GM12878 (cell line): ENCODE measurements around the gene TPI1. TPM values are rescaled to one million over a fixed set of nuclear protein-coding genes. Genes with fewer than 3 reads are reported as not detected.

Experiments
- ATAC-seq: fragments of 200-7000 bp; cut with Tn5 transposase; 3 replicates; pipeline ENCODE4 v1.9.1; 2020; ENCODE audit warnings: mild to moderate bottlenecking, moderate library complexity
- BruUV-seq: library from RNA; stranded (reverse); fragments of 400-500 nt; replicated peaks from 2 replicates; lab custom pipeline; 2021; lab: Mats Ljungman, UMichigan
- CTCF ChIA-PET: fragments of 300-600 bp; sonication (Branson Sonifier 250); formaldehyde crosslinking; extraction: SDS; loops from one replicate; lab custom pipeline; 2021; ENCODE audit warnings: inconsistent platforms; lab: Yijun Ruan, JAX
- POLR2A ChIA-PET: fragments of 350-600 bp; formaldehyde crosslinking; extraction: SDS; loops from one replicate; lab custom pipeline; 2021; ENCODE audit warnings: inconsistent platforms; lab: Charles Lee
- RAD21 ChIA-PET: fragments of 300-600 bp; sonication (Branson Sonifier 250); formaldehyde crosslinking; loops from one replicate; lab custom pipeline; 2023; ENCODE audit warnings: antibody characterized with exemption; ENCODE audit not compliant: unreplicated experiment; lab: Charles Lee
- SMC1A ChIA-PET: fragments of 300-600 bp; sonication (Branson Sonifier 250); formaldehyde crosslinking; loops from one replicate; lab custom pipeline; 2023; ENCODE audit not compliant: unreplicated experiment, uncharacterized antibody; lab: Charles Lee
- DNase-seq: peaks from one replicate; pipeline ENCODE4 v3.0.0-alpha.2; 2011; ENCODE audit warnings: low read depth, low spot score
- FAIRE-seq: peaks from 3 replicates; lab custom pipeline; 2011; peaks lifted over from hg19 to GRCh38; lab: Jason Lieb, UNC
- H2AFZ ChIP-seq: 2 replicates; pipeline ENCODE4 v1.6.0; 2011; ENCODE audit warnings: low read depth, low read length, control low read depth; ENCODE audit not compliant: control insufficient read depth
- H3K27ac ChIP-seq: 2 replicates; pipeline ENCODE4 v1.5.1; 2011; ENCODE audit warnings: control low read depth; ENCODE audit not compliant: control insufficient read depth, insufficient read depth
- H3K27me3 ChIP-seq, 2 experiments: replicated peaks in 1 of 2; 2 replicates each; pipeline versions ENCODE4 v1.6.0 to v1.6.1; 2011; ENCODE audit warnings: low read length in 1 of 2; ENCODE audit not compliant: control insufficient read depth in 2 of 2, insufficient read depth in 2 of 2
- H3K36me3 ChIP-seq, 2 experiments: 2 replicates each; pipeline ENCODE4 v1.5.1; 2011; ENCODE audit warnings: low read length in 1 of 2; ENCODE audit not compliant: control insufficient read depth in 2 of 2, insufficient read depth in 2 of 2
- H3K4me1 ChIP-seq: 2 replicates; pipeline ENCODE4 v1.6.1; 2011; ENCODE audit warnings: mild to moderate bottlenecking, low read length, moderate library complexity, mixed read lengths; ENCODE audit not compliant: control insufficient read depth, insufficient read depth
- H3K4me2 ChIP-seq: 2 replicates; pipeline ENCODE4 v1.6.0; 2011; ENCODE audit warnings: control low read depth; ENCODE audit not compliant: control insufficient read depth, insufficient read depth
- H3K4me3 ChIP-seq: fragments of 200-600 bp; sonication (generic); 2 replicates; pipeline ENCODE4 v1.5.1; 2016
- H3K79me2 ChIP-seq: 2 replicates; pipeline ENCODE4 v1.6.0; 2011; ENCODE audit warnings: low read length; ENCODE audit not compliant: control insufficient read depth, insufficient read depth
- H3K9ac ChIP-seq: 2 replicates; pipeline ENCODE4 v1.8.0; 2011; ENCODE audit warnings: low read length, control low read depth, mixed read lengths; ENCODE audit not compliant: control insufficient read depth, insufficient read depth
- H3K9me3 ChIP-seq: replicated peaks from 3 replicates; pipeline ENCODE4 v1.5.1; 2011; ENCODE audit warnings: mild to moderate bottlenecking, low read length; ENCODE audit not compliant: control insufficient read depth, insufficient read depth
- H4K20me1 ChIP-seq: 2 replicates; pipeline ENCODE4 v1.6.0; 2011; ENCODE audit not compliant: control insufficient read depth, insufficient read depth
- CBX5 ChIP-seq: sonication (generic); IDR thresholded peaks from 2 replicates; pipeline ENCODE4 v1.6.1; 2016; ENCODE audit warnings: low read depth, moderate library complexity, mild to moderate bottlenecking, inconsistent platforms
- CTCF ChIP-seq, 3 experiments: IDR thresholded peaks in 2 of 3; conservative IDR thresholded peaks in 1 of 3; 2 replicates each; pipeline ENCODE4 v1.5.1; 2011; ENCODE audit warnings: low read depth in 3 of 3, low read length in 3 of 3, mild to moderate bottlenecking in 3 of 3, control low read depth in 2 of 3, moderate library complexity in 2 of 3, inconsistent platforms in 1 of 3, mixed read lengths in 1 of 3; ENCODE audit not compliant: control insufficient read depth in 2 of 3, insufficient read depth in 1 of 3; ENCODE audit errors: extremely low read depth in 1 of 3
- GATAD2B ChIP-seq: fragments of 450-650 bp; conservative IDR thresholded peaks from 2 replicates; pipeline ENCODE4 v1.6.1; 2017; ENCODE audit warnings: low read depth, mild to moderate bottlenecking, moderate library complexity
- HCFC1 ChIP-seq: fragments of 150-350 bp; IDR thresholded peaks from 2 replicates; pipeline ENCODE4 v1.6.1; 2014; ENCODE audit warnings: low read length
- HDAC6 ChIP-seq: fragments of 200-600 bp; sonication (generic); IDR thresholded peaks from one replicate; pipeline ENCODE4 v1.8.0; 2017; ENCODE audit warnings: antibody characterized with exemption; ENCODE audit not compliant: unreplicated experiment
- IKZF1 ChIP-seq: fragments of 450-650 bp; conservative IDR thresholded peaks from 2 replicates; pipeline ENCODE4 v1.6.1; 2017; ENCODE audit warnings: antibody characterized with exemption, mild to moderate bottlenecking
- KDM1A ChIP-seq: fragments of 200-600 bp; sonication (generic); IDR thresholded peaks from 2 replicates; pipeline ENCODE4 v1.6.1; 2016; ENCODE audit warnings: borderline replicate concordance
- RAD21 ChIP-seq: IDR thresholded peaks from 2 replicates; pipeline ENCODE4 v1.6.1; 2011; ENCODE audit warnings: mild to moderate bottlenecking, low read depth, low read length, moderate library complexity; ENCODE audit not compliant: insufficient read depth
- RELA ChIP-seq: fragments of 450-650 bp; IDR thresholded peaks from 2 replicates; pipeline ENCODE4 v1.8.0; 2014; ENCODE audit warnings: borderline replicate concordance; ENCODE audit not compliant: partially characterized antibody
- SMARCA5 ChIP-seq: fragments of 450-650 bp; IDR thresholded peaks from 2 replicates; pipeline ENCODE4 v1.6.1; 2017; ENCODE audit warnings: mild to moderate bottlenecking
- SMC3 ChIP-seq: IDR thresholded peaks from 2 replicates; pipeline ENCODE4 v1.6.1; 2011; ENCODE audit warnings: low read length, improper control_type of control experiment, borderline replicate concordance
- SRF ChIP-seq, 2 experiments: IDR thresholded peaks; 2 replicates each; pipeline ENCODE4 v1.6.1; 2011; ENCODE audit warnings: low read depth in 2 of 2, low read length in 2 of 2, mild to moderate bottlenecking in 1 of 2, moderate library complexity in 1 of 2
- WGBS: methylation state at CpG from one replicate; pipeline ENCODE4 v1.1.6; 2016; ENCODE audit warnings: low lambda C conversion rate; ENCODE audit not compliant: insufficient replicate concordance, insufficient coverage; ENCODE audit errors: missing lambda C conversion rate; 5-methylcytosine and 5-hydroxymethylcytosine counted together
- in situ Hi-C: fragments of 300-500 bp; cut with MboI; formaldehyde crosslinking; loops from 9 replicates; pipeline ENCODE4 v1.14.3; 2018; ENCODE audit warnings: mixed read lengths
- intact Hi-C: fragments of 100-400 bp; cut with micrococcal nuclease; formaldehyde crosslinking; loops from one replicate; pipeline ENCODE4 v1.14.2; 2022; ENCODE audit not compliant: unreplicated experiment
- polyA plus RNA-seq, 11 experiments: library from polyadenylated mRNA; depleted of rRNA in 4 of 11; unstranded in 6 of 11; stranded (reverse) in 5 of 11; fragments of >200 nt; fragmentation: Nextera tagmentation in 4 of 11; fragmentation: Illumina TruSeq in 1 of 11; extraction: Ambion mirVana in 4 of 11; extraction: Trizol in 1 of 11; gene quantifications; 1 replicate in 1 of 11; 2 replicates in 10 of 11; pipeline versions ENCODE4 v1.2.1 to v1.2.3, GENCODE V29; 2011 to 2016; ENCODE audit warnings: inconsistent platforms in 2 of 11, missing spikeins in 2 of 11, low read depth in 1 of 11
- total RNA-seq, 4 experiments: library from RNA; depleted of rRNA in 3 of 4; stranded (reverse); fragments of >200 nt in 3 of 4; fragmentation: Illumina TruSeq in 1 of 4; extraction: Trizol in 1 of 4; gene quantifications; 2 replicates each; pipeline versions ENCODE4 v1.2.1 to v1.2.3, GENCODE V29; 2013 to 2021

Gene TPI1
- total and polyA plus RNA-seq, 10 of the 15 experiments (the other 5 are each of a cell fraction or from before 2014, with no cell fraction given): 916 to 7,349 (median 1,677) TPM

- Histone ChIP-seq H4K20me1 (no peaks in the 10 kb centered on the region), H3K27ac (no peak overlapping the region), H3K9ac (no peak overlapping the region), H3K4me2 (no peak overlapping the region), H3K79me2 (no peaks in the 10 kb centered on the region), H3K4me3 (no peak overlapping the region), H3K27me3 (peaks cover 27 to 35% of the 10 kb centered on the region in 2 experiments), H3K36me3 (no peaks in the 10 kb centered on the region), H3K9me3 (no peaks in the 10 kb centered on the region), H2AFZ (no peak overlapping the region), H3K4me1 (peaks cover 4% of the 10 kb centered on the region)
- SMC1A ChIA-PET: interaction anchor here (0.8 to 4.8 kb wide), 5 partner anchors 9 to 90 kb away, joined by 3 to 23 read pairs (median 6); partner anchors contain the start of gene MLF2
- FAIRE-seq: peak; percentile 93
- TF ChIP-seq RAD21 (peak; percentile 86), SMARCA5 (peak; percentile 44; the same call in 1 of the 2 replicates), HCFC1 (no peak), RELA (peak; percentile 32), SMC3 (peak; percentile 68), GATAD2B (no peak), CTCF (IDR thresholded peaks at IDR 0.05 in 2 of 3, conservative IDR thresholded peaks at IDR 0.05 in 1 of 3; ENCODE audit: control insufficient read depth in 2 of 3, extremely low read depth in 1 of 3, insufficient read depth in 1 of 3, low read depth in 3 of 3, low read length in 3 of 3) (peak; percentile 90 to 96 (median 92)), SRF (IDR thresholded peaks at IDR 0.05; ENCODE audit: low read depth in 2 of 2, low read length in 2 of 2) (no peak), IKZF1 (0 out of 2 replicates have a peak, but pooled peaks have one; percentile 20), KDM1A (no peak), HDAC6 (no peak), CBX5 (no peak)
- POLR2A ChIA-PET: interaction anchor here (0.9 to 1.3 kb wide), 2 partner anchors 9 to 191 kb away, joined by 3 read pairs; no protein-coding TSS in a partner anchor
- intact Hi-C loops (loop anchor here (1.0 to 5.0 kb wide), 3 partner anchors 72 to 209 kb away; partner anchors contain the start of gene MLF2), in situ Hi-C loops (loop anchor here (5.0 kb wide), 1 partner anchor 73 kb away; the partner anchor contains the start of gene MLF2)
- CTCF ChIA-PET: interaction anchor here (0.7 to 5.1 kb wide), 26 partner anchors 9 to 267 kb away, joined by 3 to 71 read pairs (median 4); partner anchors contain the start of genes COPS7A, MLF2, SPSB2 and USP5
- RAD21 ChIA-PET: interaction anchor here (1.3 to 4.2 kb wide), 4 partner anchors 47 to 137 kb away, joined by 4 to 25 read pairs (median 6); partner anchors contain the start of genes MLF2, PTMS and ZNF384
- 22% methylated on average over 19 of the region's 19 CpGs for WGBS
- peak; percentile 88 for ATAC-seq
- no TSS peak for BruUV-seq
- DNase-seq: no peak
Observed at GRCh38 chr12:6825398-6826124, 41.8 kb upstream of the TPI1 start.
